ENCODE results near the gene LIPC.

The LIPC gene

DNA sequence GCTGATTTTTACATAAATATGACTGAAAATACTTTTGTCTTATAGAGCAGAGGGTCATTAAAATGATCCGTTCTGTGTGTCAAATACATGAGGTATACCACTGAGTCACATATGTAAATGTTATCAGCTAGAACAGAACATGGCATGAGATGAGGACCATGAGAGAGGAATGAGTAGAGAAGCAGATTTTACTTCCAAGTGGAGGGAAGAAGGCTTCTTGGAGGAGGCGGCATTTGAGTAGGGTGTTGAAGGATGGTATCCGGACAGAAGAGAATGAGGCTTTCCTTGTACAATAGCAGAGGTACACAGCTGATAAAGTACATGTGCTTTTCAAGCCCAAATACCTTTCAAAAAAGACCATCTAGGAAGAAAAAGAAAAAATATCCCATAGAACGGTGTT is 4.8 kb downstream of the LIPC start:
- no peak for DNase-seq (ENCODE audit: low spot score)

DNA sequence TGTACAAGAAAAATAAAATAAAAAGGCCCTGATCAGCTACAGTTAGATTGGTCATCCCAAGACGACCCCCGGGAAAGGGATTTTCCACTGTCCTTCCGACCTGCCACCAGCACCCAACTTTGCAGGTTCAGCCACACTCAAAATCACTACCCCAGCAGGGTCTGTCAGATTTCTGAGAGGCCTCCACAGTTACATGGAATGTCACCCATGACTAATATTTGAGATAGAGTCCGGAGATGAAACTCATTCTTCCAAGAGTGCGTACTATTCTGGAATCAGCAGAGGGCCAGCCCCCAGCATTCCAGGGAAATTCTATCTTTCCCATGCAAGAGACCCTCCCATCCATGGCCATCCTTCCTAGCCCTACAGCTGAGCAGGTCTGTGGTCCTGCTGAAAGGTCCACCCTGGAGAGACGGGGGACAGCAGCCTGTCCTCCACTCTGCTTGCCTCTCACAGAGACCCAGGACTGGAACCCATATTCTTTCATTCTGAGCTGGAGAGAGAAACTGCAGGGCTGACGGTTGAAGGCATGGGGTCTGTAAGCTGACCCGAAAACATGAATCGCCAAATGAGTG is 5.8 kb downstream of the LIPC start:
- no peak for DNase-seq (ENCODE audit: low spot score)

DNA sequence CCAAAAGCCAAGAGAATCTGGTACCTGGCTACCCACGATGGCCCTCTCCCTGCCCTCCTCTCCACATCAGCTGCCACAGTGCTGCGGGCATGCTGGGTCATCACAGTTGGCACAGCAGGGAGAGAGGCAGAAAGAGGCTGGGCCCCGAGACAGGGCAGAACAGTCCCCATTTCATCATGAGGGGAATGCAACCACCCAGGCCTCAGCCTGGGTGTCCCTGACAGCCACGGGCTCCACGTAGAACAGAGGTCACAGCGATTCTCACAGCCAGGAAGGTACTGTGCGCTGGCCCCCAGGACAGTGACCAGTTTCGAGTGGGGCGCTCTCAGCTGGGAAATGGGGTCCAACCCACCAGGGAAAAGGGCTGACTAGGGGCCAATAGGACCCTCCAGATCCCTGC is 6.3 kb downstream of the LIPC start:
- DNase-seq (ENCODE audit: low spot score), result no peak

DNA sequence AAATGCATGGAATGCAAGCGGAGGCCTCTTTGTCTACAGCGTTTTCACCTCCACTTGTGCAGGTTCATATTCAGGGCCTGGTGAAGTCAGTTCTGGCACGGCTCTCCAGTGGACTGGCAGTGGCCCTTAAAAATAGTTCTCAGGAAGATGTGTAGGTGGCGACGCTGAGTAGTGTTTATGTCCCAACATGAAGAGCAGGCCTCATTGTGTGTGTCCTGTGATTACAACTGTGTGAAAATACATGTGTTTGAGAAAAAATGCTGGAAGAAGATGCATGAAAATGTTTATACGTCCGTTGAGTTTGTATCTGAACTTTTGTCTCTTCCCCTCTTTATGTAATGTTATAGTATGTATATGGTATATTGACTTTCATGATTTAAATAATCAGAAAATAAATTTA is 7.2 kb downstream of the LIPC start:
- no peak for DNase-seq (ENCODE audit: low spot score)

DNA sequence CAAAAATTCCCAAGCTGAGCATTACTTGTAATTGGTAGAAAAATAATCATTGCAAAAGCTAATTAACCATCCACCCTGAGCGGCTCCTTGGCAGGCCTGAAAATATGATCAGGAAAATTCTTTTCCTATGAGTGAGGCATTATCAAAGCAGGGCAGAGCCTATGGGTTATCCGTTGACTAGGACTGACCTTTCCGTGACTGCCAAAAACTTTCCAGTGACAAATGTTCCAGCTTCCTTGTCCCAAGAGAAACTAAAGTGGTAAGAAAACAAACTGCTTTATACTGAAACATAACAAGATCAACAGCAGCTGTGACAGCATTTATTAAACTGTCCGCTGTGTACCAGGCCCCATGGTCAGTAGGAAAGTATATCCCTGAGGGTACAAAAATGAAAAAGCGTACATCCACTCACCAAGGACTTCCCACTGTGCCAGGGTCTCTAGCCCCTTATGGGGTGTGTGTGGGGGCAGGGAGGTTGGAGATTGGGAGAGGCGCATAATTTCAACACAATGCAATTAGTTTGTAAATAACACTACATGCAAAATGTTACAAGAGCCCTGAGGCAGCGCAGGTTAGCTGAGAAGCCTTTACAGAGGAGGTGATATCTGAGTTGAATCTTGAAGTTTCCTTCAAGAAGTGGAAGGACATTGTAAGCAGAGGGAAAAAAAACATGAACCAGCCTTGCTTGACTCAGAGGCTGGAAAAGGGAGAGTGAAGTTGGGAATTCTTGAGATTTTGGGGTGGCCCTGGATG is 8.5 kb downstream of the LIPC start:
- no peak for DNase-seq (ENCODE audit: low spot score)

DNA sequence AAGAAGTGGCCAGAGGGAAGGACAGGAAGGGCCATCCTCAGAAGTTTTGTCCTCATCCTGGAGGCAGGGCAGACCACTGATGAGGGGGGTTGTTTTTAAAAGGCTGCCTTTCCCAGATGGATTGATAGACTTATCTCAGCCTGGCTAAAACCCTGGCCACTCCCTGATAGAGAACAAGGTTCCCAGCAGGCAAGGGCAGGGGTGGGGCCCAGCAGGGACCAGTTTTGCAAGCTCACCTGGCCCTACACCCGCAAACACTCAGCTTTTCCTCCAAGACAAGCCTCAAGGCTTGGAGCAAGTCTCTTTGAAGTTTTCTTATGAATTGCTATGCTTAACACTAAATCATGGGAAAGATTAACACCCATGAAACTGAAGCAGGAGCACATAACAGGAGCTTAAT is 9.1 kb downstream of the LIPC start:
- no peak for DNase-seq (ENCODE audit: low spot score)

DNA sequence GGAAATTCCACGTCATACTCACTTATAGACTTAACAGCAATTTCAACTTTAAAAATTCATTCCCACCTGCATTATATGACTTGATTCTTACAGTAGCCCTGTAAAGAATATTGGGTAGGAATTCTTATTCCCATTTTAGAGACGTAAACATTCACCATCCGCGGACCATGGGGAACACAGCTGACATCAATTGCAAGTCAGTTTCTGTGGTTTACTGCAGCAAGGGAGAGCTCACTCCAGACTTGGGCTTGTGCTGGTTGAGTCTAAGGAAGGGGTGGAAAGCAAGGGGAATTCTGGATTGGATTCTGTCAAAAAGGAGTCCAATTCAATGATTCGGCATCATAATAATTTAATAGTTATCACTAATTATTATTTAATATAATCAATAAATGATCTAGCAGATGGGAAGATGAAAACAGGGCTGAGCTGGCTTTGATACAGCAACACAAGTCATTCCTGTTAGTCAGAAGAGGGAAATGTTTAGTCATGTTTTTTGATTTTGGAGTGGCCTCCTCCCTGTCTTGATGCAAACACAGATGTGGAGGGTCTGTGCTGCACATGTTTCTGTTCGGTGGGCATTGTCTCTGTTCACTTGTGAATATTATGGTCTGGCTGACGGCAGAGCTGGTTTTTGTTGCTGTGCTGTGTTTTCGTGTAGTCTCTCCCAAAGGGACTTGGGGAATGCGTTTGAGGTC is 9.7 kb downstream of the LIPC start:
- no peak for DNase-seq (ENCODE audit: low spot score)

DNA sequence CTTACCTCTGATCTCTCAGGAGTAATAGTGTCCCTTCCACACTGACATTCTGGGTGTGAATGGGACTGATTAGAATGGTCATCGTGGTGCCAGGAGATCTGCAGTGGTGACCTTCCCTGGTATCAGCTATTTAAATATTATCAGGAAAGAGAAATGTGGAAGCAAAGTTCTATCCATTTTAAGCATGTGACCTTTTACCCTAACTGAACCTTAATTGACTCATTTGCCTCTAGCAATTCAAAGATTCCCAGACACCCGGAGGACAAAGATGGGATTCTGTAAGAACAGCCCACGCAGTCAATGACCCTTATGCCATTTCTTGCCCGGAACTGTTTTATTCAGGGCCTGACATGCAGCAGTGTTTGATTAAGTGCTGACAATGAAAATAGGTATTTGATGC is 10.3 kb downstream of the LIPC start:
- DNase-seq (ENCODE audit: low spot score), result no peak

DNA sequence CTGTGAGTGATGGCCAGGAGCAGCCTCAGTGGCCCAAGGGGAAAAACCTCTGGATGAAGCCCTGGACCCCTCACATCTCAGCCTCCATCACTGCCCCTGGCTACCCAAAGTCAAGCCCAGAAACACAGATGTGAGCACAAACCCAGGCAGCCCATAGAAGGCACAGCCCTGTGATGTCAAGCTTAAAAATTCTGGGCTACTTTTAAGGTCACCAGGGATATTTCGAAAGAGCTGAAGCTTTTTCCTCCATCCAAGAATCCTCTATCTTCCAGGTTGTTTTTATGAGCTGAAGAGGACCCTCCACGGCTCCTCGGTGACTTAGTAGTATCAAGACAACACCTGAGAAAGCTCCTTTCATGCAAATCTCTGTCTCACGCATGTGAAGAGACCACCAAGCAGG is 11.5 kb downstream of the LIPC start:
- DNase-seq (ENCODE audit: low spot score), result no peak

DNA sequence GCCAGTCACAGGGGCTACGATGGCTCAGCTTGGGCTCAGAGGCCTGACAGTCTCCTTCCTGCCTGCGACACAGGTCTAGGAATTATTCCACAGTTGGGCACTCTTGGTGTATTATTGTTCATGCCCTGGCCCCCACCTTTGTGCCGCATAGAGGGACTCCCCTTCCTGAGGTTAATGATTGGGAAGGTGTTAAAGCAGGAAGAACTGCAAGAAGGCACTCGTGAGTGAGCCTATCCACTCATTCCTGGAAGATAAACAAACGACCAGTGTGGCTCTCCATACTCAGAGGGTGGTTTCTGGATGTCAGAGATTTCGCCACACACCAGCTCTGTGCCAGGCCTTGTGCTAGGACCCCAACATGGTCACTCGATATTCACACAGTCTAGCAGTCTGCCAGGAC is 12.3 kb downstream of the LIPC start:
- no peak for DNase-seq (ENCODE audit: low spot score)

DNA sequence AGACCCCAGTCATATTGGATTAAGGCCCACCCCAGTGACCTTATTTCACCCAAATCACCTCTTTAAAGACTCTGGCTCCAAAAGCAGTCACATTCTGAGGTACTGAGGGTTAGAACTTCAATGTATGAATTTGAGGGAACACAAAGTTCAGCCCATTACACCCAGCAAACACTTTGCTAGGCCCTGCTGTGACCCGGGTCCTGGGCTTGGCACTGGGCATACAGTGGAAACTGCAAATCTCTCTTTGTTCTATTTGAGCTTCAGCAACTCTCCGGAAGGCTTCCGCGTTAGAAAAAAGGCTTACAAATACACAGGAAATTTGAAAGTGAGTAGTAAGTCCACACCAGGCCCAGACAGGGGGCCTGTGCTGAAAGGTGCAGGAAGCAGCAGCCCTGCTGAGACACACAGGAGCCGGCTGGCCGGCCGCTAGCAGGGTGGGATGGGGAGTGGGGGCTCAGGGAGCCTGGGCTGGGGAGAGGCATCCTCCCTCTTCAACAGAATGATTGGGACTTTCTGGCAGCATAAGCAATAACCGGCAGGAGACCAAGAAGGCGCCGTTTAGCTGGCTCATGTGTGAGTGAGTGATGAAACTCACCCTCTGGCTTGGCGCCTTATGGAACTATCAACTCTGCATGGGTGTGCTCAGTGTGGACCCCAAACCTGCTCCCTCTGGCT is 13.0 kb downstream of the LIPC start:
- DNase-seq (ENCODE audit: low spot score), result no peak

DNA sequence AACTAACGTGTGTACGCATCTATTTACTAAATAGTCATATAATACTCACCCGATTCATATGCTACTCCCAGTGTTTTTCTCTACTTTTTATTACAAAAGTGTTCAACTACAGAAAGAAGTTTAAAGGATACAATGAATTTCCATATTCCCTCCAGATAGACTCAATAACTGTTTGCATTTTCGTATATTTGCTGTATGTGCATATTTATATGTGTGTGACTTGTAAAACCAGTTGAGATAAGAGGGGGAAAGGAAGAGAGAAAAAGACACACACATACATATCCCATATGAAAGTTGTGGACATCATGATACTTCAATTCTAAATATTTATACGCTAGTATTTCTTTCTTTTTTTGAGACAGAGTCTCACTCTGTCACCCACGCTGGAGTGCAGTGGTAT is 14.1 kb downstream of the LIPC start:
- DNase-seq (ENCODE audit: low spot score), result no peak

DNA sequence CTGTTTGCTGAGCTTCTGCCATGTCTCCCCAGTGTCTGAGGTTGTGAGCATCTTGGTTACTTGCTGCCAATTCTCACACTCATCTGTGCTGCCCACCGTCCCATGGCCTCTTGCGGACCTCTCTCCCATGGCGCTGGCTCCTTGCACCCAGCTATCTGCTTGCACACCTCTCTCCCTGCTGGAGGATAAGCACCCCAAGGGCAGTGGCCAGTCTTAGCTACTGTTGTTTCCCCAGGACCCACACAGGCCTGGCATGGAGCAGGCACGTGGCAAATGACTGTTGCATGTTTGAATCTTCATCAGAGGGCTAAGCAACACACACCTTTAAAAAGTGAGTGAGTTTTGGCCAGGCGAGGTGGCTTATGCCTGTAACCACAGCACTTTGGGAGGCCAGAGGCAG is 14.7 kb downstream of the LIPC start:
- no peak for DNase-seq (ENCODE audit: low spot score)

DNA sequence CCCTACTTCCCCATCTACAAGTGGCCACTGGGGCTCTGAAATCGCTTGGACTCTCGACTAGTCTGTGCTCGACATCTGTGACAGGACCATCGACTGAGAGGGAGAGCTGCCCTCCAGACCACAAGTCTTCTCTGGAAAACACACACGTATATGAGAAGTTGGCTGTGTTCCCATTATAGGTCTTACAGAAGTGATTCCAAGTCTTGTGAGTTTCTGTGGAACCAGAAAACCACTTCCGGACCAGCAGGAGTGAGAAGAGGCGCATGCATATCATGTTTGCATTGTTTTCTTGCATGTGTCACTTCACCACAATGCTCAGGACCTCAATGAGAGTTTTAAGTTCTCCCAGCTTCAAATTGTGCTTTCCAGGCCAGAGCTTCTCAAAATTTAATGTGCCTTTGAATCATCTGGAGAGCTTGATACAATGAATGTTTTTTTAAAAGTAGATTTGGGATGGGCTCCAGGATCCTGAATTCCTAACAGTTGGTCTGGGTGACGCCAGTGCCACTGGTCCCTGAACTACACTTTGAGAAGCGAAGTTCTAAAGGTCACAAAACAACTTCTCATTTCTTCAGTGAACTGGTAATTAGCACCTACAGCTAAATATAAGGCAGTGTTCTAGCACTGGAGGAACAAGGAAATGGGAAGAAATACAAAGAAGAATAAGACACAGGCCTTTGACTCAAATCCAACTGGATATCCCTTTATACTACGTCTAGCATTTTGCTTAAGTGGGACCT is 15.7 kb downstream of the LIPC start:
- no peak for DNase-seq (ENCODE audit: low spot score)

DNA sequence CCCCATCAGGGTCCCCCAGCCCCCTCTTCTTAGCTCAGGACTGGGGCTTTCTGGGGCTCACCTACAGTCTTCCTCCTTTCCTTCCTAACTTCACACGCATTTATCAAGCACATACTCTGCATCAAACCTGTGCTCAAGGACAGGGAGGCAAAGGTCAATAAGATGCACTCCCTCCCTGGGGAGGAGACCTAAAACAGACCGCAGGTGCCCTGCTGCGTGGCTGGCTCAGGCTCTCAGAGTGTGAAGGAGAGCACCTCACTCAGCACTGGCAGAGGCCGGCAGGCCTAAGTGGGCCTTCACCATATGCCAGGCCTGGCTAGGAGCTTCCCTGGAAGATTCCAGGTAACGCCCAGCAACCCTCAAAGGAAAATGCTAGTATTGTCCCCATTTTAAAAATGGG is 16.5 kb downstream of the LIPC start:
- DNase-seq (ENCODE audit: low spot score), result no peak

DNA sequence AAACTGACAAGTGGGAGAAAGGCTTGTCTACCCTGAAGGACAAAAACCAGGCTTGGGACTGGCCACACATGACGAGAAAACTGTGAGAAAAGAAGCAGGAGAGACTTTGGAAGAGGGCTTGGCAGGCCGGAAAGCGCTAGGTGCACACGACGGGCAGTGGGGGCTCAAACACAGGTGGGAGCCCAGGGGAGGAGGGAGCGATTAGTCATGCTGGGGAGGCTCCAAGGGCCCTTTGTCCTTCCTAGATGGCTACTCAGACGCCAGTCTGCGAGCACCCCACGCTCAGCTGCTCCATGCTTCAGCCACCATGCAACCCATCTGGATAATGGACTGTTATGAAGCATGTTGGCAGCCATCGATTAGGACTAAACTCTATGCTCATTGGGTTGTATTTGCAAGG is 17.1 kb downstream of the LIPC start:
- no peak for DNase-seq (ENCODE audit: low spot score)

DNA sequence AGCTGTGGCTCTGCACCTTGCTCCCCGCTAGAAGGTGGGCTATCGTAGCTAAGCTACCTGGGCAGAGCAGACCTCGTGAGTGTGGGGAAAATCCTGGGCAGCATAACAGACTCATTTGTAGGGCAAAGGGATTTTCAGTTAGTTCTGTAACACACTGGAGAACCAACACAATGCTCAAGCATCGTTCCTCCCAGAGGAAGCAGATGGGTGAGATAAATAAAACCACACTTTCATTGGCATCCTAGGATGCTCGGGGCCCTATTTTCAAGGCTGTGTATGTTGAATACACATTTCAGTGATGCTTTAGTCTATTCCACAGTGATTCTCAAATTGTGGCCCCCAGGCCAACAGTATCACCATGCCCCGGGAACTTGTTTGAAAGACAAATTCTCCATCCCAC is 20.0 kb downstream of the LIPC start:
- no peak for DNase-seq (ENCODE audit: low spot score)

DNA sequence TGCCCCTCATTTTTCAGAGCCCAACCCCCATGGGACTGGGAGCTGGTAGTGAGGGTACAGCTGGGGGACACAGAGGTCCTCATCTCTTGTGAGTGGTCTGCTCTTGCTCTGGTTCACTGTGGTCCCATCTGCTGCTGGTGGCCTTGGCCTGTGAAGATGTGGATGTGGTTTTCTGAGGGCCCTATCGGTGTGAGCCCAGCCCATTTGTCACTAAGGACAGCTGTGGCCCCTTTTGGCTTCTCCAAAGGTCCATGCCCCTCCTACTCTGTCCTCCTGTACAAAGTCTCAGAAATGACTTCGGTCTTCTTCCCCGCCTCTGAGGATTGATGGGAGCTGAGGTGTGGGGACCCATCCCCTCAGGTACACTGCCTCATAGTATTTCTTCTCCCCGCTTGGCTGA is 21.0 kb downstream of the LIPC start:
- DNase-seq (ENCODE audit: low spot score), result no peak

DNA sequence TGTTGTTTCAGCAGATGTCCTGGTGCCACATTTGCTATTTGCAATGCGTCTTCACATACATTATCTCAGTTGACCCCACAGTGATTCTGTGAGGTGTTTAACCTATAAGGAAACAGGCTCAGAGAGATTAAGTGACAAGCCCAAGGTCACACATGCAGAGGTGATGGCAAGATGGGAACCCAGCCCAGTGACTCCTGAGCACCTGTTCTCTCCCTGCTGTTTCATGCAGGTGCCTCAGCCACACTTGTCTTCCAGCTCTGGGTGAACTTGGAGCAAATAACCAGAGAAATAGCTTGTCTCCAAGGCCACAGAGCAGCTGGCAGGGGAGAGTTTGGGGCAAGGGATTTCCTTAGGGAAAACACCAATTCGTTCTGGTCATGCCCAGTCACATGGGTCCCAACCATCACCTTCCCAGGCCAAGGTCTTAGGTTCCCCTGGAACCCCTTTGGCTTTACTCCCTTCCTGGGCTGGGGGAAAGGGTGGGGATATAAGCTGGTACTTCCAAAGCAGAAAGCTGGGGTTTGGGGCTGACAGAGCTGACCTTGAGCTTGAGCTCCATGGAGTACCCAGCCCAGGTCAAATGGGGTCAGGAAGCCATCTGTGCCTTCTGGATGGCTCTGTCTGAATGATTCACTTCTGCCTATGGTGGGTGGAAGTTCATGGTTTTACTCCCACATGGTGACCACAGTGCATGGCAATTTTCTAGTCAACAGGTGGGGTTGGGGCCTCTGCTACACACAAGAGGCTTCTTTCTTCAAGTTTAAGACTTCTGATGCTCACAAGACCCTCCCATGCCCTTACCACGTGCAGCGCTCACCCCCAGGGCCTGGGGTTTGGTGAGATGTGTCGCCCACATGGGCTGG is 22.4 kb downstream of the LIPC start:
- no peak for DNase-seq (ENCODE audit: low spot score)

DNA sequence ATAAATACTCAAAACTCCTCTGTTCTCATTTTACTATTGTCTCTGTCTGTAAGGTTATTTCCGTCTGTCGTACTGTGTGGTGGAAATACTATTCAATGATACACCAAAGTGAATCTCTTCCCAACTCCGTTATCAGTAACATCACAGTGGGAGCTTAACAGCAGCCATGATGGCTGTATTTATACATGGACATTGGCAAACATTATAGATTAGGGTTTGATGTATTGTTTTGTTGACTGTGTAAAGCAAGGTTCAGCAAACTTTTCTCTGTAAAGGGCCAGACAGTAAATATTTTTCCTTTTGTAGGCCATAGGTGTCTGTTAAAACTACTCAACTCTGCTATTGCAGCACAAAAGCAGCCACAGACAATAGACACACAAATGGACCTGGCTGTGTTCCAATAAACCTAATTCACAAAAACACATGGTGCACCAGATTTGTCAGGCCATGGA is 23.2 kb downstream of the LIPC start:
- no peak for DNase-seq (ENCODE audit: low spot score)

DNA sequence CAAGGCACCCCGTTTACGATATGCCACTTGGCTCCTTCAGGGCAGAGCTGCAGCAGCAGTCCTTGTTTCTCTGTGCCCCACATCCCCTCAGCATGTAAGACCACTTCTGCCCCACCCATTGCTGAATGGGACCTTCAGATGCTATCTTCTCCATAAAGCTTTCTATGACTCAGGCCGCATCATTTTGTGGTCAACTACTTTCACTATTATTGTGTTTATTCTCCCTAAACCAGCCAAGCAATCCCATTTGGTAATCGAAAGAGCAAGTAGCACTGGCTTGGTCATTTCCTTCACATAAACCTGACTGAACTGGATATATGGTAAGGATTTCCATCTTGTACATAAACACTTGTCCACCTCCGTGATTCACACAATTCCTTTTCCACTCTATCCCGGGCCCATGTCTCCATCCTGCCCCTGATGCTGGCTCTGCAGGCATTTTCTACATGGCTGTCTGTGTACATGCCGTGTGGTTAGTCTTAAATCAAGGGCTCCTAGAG is 25.7 kb downstream of the LIPC start:
- DNase-seq (ENCODE audit: low spot score), result no peak

All from hematopoietic multipotent progenitor cell treated with erythropoietin and hydrocortisone succinate and interleukin-3 and kit ligand, for 17 days (in vitro differentiated cells).